Activated T-cell treated with anti-CD3 and anti-CD28 coated beads, Interleukin-2, amount 50 U/mL, for 1 hour (primary cell): ENCODE measurements around the gene AIP.

Experiments used
- DNase-seq: peaks from one replicate; pipeline ENCODE4 v3.0.0-alpha.2; 2020

The AIP gene

GRCh38 chr11:67538306-67538705, 55.5 kb downstream of the AIP start:
- DNase-seq = no peak

- DNase-seq = no peak
These were observed 56.1 kb downstream of the AIP start for GRCh38 chr11:67538823-67539505.

- DNase-seq = no peak
These were observed 56.7 kb downstream of the AIP start for GRCh38 chr11:67539550-67539949.
